SK-N-SH (cell line): ENCODE results near the gene ZCRB1. TPM values are rescaled to one million over a fixed set of nuclear protein-coding genes. Genes with fewer than 3 reads are reported as not detected.

Experiments
- CTCF ChIA-PET: fragments of 300-600, 350-600 bp; formaldehyde crosslinking; extraction: SDS; loops from one replicate; lab custom pipeline; 2021; lab: Yijun Ruan, JAX
- POLR2A ChIA-PET: fragments of 350-600 bp; sonication (Branson Sonifier 250); formaldehyde crosslinking; extraction: SDS; loops from one replicate; lab custom pipeline; 2020; ENCODE audit warnings: antibody characterized with exemption, inconsistent platforms; lab: Yijun Ruan, JAX
- DNase-seq: peaks from one replicate; pipeline ENCODE4 v3.0.0; 2012
- H2AFZ ChIP-seq: fragments of 200-600 bp; sonication (generic); 2 replicates; pipeline ENCODE4 v1.8.1; 2016; ENCODE audit warnings: antibody characterized with exemption, mild to moderate bottlenecking, low read depth
- H3F3A ChIP-seq: fragments of 200-600 bp; sonication (generic); replicated peaks from 2 replicates; pipeline ENCODE3; 2016; ENCODE audit warnings: antibody characterized with exemption, mild to moderate bottlenecking; ENCODE audit not compliant: insufficient read depth
- H3K27ac ChIP-seq, 2 experiments: fragments of 200-500 bp in 1 of 2; fragments of 200-600 bp in 1 of 2; sonication (Bioruptor generic) in 1 of 2; sonication (generic), shearing (Covaris generic) in 1 of 2; 2 replicates each; pipeline versions ENCODE4 v1.5.1 to v1.6.1; 2014 to 2016; ENCODE audit warnings: low read depth in 2 of 2, inconsistent platforms in 1 of 2, low read length in 1 of 2, mild to moderate bottlenecking in 1 of 2, mixed read lengths in 1 of 2
- H3K27me3 ChIP-seq: fragments of 200-600 bp; sonication (generic), shearing (Covaris generic); 2 replicates; pipeline ENCODE4 v1.6.1; 2016; ENCODE audit warnings: mixed run types; ENCODE audit not compliant: insufficient read depth
- H3K36me3 ChIP-seq, 2 experiments: fragments of 200-500 bp in 1 of 2; fragments of 200-600 bp in 1 of 2; sonication (Bioruptor generic) in 1 of 2; sonication (generic) in 1 of 2; replicated peaks in 1 of 2; 2 replicates each; pipeline versions ENCODE3 to v1.5.1; 2014 to 2016; ENCODE audit warnings: low read length in 1 of 2, mild to moderate bottlenecking in 1 of 2; ENCODE audit not compliant: insufficient read depth in 2 of 2, control insufficient read depth in 1 of 2
- H3K4me1 ChIP-seq, 2 experiments: fragments of 200-500 bp in 1 of 2; fragments of 200-600 bp in 1 of 2; sonication (Bioruptor generic) in 1 of 2; sonication (generic), shearing (Covaris generic) in 1 of 2; 2 replicates each; pipeline versions ENCODE4 v1.5.1 to v1.6.1; 2014 to 2016; ENCODE audit warnings: low read depth in 1 of 2, low read length in 1 of 2, mixed run types in 1 of 2; ENCODE audit not compliant: insufficient read depth in 2 of 2, control insufficient read depth in 1 of 2
- H3K4me2 ChIP-seq: fragments of 200-600 bp; sonication (generic), shearing (Covaris generic); 2 replicates; pipeline ENCODE4 v1.6.1; 2017; ENCODE audit warnings: mixed run types
- H3K4me3 ChIP-seq, 2 experiments: fragments of 200-500 bp in 1 of 2; fragments of 200-600 bp in 1 of 2; sonication (Bioruptor generic) in 1 of 2; sonication (generic), shearing (Covaris generic) in 1 of 2; 2 replicates each; pipeline versions ENCODE4 v1.5.1 to v1.8.1; 2014 to 2016; ENCODE audit warnings: low read depth in 2 of 2, inconsistent platforms in 1 of 2, low read length in 1 of 2, mild to moderate bottlenecking in 1 of 2, mixed read lengths in 1 of 2, moderate library complexity in 1 of 2
- H3K79me2 ChIP-seq: fragments of 200-600 bp; sonication (generic); 2 replicates; pipeline ENCODE4 v1.8.1; 2017; ENCODE audit warnings: mild to moderate bottlenecking; ENCODE audit not compliant: insufficient read depth
- H3K9ac ChIP-seq: fragments of 200-600 bp; sonication (generic); 2 replicates; pipeline ENCODE4 v1.6.1; 2017; ENCODE audit warnings: mixed run types
- H3K9me2 ChIP-seq: fragments of 200-600 bp; sonication (generic); 2 replicates; pipeline ENCODE4 v1.6.1; 2017; ENCODE audit warnings: mixed run types
- H3K9me3 ChIP-seq: fragments of 200-600 bp; sonication (generic); 2 replicates; pipeline ENCODE4 v1.6.1; 2017; ENCODE audit warnings: mixed run types, mild to moderate bottlenecking, moderate library complexity
- H4K20me1 ChIP-seq: fragments of 200-600 bp; sonication (generic); 2 replicates; pipeline ENCODE4 v1.6.1; 2017; ENCODE audit warnings: mild to moderate bottlenecking, mixed run types; ENCODE audit not compliant: insufficient read depth
- CHD2 ChIP-seq: fragments of 150-350 bp; IDR thresholded peaks from 2 replicates; pipeline ENCODE4 v1.6.1; 2018; ENCODE audit warnings: low read length; ENCODE audit not compliant: partially characterized antibody
- CTCF ChIP-seq: fragments of 200-600 bp; sonication (generic); IDR thresholded peaks from 2 replicates; pipeline ENCODE4 v1.6.1; 2017; ENCODE audit warnings: antibody characterized with exemption, mild to moderate bottlenecking, moderate library complexity
- ELF1 ChIP-seq: IDR thresholded peaks from 2 replicates; pipeline ENCODE4 v1.4.0; 2012
- EZH2phosphoT487 ChIP-seq: fragments of 200-600 bp; sonication (generic); IDR thresholded peaks from 2 replicates; pipeline ENCODE4 v1.6.1; 2017; ENCODE audit warnings: low read depth, mixed run types, mild to moderate bottlenecking, antibody characterized with exemption, moderate library complexity, borderline replicate concordance
- FOXM1 ChIP-seq: IDR thresholded peaks from 2 replicates; pipeline ENCODE4 v1.4.0; 2012; ENCODE audit warnings: low read depth, mild to moderate bottlenecking
- GATA2 ChIP-seq: sonication (generic); formaldehyde crosslinking; IDR thresholded peaks from 2 replicates; pipeline ENCODE4 v1.5.0; 2020; ENCODE audit warnings: mild to moderate bottlenecking, missing genetic modification reagents
- MAX ChIP-seq: IDR thresholded peaks from 2 replicates; pipeline ENCODE4 v1.4.0; 2012; ENCODE audit warnings: low read depth
- MXI1 ChIP-seq: IDR thresholded peaks from 2 replicates; pipeline ENCODE4 v1.6.1; 2012; ENCODE audit warnings: mild to moderate bottlenecking, low read depth, low read length, improper control_type of control experiment
- POLR2AphosphoS5 ChIP-seq: IDR thresholded peaks from 2 replicates; pipeline ENCODE4 v1.6.1; 2012; ENCODE audit warnings: low read depth, low read length
- RAD21 ChIP-seq: IDR thresholded peaks from 2 replicates; pipeline ENCODE4 v1.6.1; 2012; ENCODE audit warnings: mild to moderate bottlenecking, low read length
- RCOR1 ChIP-seq: fragments of 150-350 bp; IDR thresholded peaks from 2 replicates; pipeline ENCODE4 v1.6.1; 2017; ENCODE audit warnings: antibody characterized with exemption, low read length
- TAF1 ChIP-seq: IDR thresholded peaks from 2 replicates; pipeline ENCODE4 v1.6.1; 2012; ENCODE audit warnings: low read depth, mild to moderate bottlenecking, low read length, moderate library complexity, borderline replicate concordance
- TCF12 ChIP-seq: IDR thresholded peaks from 2 replicates; pipeline ENCODE4 v1.4.0; 2012
- WGBS: methylation state at CpG from one replicate; pipeline ENCODE4 v1.1.6; 2017; ENCODE audit warnings: low lambda C conversion rate; 5-methylcytosine and 5-hydroxymethylcytosine counted together
- polyA plus RNA-seq, 3 experiments: library from polyadenylated mRNA; depleted of rRNA; stranded (reverse); fragments of >200 nt; gene quantifications; 2 replicates each; pipeline ENCODE4 v1.2.3, GENCODE V29; 2012
- TF ChIP-seq, protein P1 (sequence below): IDR thresholded peaks from 2 replicates; pipeline ENCODE4 v1.6.1; 2012; ENCODE audit warnings: mild to moderate bottlenecking, low read depth, low read length, moderate library complexity

Gene ZCRB1
- polyA plus RNA-seq, 1 of the 3 experiments (the other 2 are of a cell fraction), result 18.7 TPM

GRCh38 chr12:42277396-42278127 lies 48.3 kb downstream of the ZCRB1 start:
- H3K4me2 ChIP-seq, result no peak overlapping the region
- no peak overlapping the region for H3K27ac ChIP-seq
- H3K36me3 ChIP-seq, result no peaks in the 10 kb centered on the region
- no peak overlapping the region for H3K9ac ChIP-seq
- CTCF ChIA-PET, result no interaction called here
- no peaks in the 10 kb centered on the region for H3K4me1 ChIP-seq
- POLR2A ChIA-PET, result no interaction called here
- H2AFZ ChIP-seq, result no peak overlapping the region
- H3F3A ChIP-seq, result no peaks in the 10 kb centered on the region
- H3K9me3 ChIP-seq, result no peaks in the 10 kb centered on the region
- no peak overlapping the region for H3K4me3 ChIP-seq
- H3K27me3 ChIP-seq, result no peaks in the 10 kb centered on the region
- DNase-seq, result no peak
- H3K9me2 ChIP-seq, result no peaks in the 10 kb centered on the region
- WGBS, result 80% methylated on average over 6 of the region's 6 CpGs
- H3K79me2 ChIP-seq, result no peaks in the 10 kb centered on the region
- no peaks in the 10 kb centered on the region for H4K20me1 ChIP-seq
- TF ChIP-seq RAD21 (no peak), MXI1 (no peak), EZH2phosphoT487 (no peak), POLR2AphosphoS5 (no peak), ELF1 (no peak), GATA2 (CRISPR knock-in tag) (no peak), RCOR1 (no peak), TAF1 (no peak), FOXM1 (no peak), CHD2 (no peak), TCF12 (no peak), CTCF (no peak), MAX (no peak)
- TF ChIP-seq, protein P1, sequence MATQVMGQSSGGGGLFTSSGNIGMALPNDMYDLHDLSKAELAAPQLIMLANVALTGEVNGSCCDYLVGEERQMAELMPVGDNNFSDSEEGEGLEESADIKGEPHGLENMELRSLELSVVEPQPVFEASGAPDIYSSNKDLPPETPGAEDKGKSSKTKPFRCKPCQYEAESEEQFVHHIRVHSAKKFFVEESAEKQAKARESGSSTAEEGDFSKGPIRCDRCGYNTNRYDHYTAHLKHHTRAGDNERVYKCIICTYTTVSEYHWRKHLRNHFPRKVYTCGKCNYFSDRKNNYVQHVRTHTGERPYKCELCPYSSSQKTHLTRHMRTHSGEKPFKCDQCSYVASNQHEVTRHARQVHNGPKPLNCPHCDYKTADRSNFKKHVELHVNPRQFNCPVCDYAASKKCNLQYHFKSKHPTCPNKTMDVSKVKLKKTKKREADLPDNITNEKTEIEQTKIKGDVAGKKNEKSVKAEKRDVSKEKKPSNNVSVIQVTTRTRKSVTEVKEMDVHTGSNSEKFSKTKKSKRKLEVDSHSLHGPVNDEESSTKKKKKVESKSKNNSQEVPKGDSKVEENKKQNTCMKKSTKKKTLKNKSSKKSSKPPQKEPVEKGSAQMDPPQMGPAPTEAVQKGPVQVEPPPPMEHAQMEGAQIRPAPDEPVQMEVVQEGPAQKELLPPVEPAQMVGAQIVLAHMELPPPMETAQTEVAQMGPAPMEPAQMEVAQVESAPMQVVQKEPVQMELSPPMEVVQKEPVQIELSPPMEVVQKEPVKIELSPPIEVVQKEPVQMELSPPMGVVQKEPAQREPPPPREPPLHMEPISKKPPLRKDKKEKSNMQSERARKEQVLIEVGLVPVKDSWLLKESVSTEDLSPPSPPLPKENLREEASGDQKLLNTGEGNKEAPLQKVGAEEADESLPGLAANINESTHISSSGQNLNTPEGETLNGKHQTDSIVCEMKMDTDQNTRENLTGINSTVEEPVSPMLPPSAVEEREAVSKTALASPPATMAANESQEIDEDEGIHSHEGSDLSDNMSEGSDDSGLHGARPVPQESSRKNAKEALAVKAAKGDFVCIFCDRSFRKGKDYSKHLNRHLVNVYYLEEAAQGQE, result no peak
